ENCODE results near the gene MMP17.

- TF ChIP-seq, protein P1, sequence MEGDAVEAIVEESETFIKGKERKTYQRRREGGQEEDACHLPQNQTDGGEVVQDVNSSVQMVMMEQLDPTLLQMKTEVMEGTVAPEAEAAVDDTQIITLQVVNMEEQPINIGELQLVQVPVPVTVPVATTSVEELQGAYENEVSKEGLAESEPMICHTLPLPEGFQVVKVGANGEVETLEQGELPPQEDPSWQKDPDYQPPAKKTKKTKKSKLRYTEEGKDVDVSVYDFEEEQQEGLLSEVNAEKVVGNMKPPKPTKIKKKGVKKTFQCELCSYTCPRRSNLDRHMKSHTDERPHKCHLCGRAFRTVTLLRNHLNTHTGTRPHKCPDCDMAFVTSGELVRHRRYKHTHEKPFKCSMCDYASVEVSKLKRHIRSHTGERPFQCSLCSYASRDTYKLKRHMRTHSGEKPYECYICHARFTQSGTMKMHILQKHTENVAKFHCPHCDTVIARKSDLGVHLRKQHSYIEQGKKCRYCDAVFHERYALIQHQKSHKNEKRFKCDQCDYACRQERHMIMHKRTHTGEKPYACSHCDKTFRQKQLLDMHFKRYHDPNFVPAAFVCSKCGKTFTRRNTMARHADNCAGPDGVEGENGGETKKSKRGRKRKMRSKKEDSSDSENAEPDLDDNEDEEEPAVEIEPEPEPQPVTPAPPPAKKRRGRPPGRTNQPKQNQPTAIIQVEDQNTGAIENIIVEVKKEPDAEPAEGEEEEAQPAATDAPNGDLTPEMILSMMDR (conservative IDR thresholded peaks at IDR 0.05; ENCODE audit: low read depth, low read length), result no peak
- TF ChIP-seq EZH2 (IDR thresholded peaks at IDR 0.05; ENCODE audit: borderline replicate concordance, low read depth, low read length, poor library complexity, severe bottlenecking), result no peak
Measured at GRCh38 chr12:131843527-131843926, 15.3 kb downstream of the MMP17 start.
